ENCODE results near the gene ABCA4.

Gene ABCA4

DNA sequence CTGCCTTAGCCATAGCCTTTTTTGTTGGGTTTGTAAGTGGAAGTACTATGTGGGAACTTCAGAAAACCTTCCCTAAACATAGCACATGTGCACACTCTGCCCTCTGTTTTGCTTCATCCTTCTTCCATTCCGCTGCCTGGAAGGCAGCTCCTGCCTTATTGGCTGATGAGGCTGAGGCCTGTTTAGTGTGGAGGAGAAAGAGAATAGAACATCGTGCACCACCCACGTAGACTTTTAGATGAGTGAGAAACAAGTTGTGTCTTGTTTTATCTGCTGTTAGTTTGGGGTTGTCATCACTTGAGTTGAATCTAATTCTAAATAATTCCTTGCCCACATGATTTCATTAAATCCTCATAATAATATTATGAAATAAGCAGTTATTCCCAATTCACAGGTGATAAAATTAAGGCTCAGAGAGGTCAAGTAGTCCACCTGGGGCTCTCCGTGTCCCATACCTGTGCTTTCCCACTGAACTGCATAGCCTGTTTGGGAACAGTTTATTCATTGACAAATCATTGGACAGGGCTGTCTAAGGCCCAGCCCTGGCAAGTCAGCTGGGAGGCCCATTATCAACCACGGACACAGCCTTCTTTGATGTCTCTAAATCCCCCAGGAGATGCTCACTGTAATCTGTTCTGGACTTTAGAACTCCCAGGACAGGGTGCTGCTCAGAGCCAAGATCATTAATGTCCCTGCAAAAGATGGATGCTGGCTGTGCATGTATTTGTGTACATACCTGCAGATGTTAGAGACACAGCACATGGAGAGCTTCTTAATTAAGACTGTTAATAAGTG is 93.0 kb downstream of the ABCA4 start:
- no peak for DNase-seq (ENCODE audit: low read depth)

DNA sequence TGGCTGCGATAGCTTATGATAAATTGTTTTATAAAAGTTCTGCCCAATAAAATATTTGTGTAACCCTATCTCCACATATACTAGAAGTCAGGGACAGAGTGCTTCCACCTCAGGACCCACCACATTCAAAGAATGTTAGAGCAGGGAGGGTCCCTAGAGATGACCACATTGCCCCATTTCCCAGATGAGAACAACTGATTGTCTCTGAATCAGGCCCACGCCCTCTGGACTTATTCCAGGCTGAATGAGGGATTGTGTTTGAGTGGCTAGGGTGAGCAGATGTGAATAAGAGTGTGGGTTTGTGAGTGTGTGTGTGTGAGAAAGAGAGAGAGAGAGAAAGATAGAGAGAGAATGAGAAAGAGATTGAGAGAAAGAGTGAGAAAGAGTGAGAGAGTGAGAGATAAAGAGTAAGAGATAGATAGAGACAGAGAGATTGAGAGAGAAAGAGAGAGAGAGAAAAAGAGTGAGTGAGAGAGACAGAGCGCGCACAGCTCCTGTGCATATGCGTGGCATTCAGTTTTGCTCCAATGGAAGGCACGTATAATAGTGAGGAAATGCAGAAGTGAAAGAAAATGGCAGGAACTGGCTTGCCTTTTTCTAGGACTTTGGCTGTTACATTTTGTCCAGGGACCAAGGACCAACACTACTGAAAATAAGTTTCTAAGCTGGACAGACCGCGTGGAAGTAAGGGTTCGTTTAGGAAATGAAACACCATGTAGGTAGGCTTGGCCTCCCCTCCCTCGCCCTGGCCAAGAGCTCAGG is 94.1 kb downstream of the ABCA4 start:
- DNase-seq (ENCODE audit: low read depth): no peak

DNA sequence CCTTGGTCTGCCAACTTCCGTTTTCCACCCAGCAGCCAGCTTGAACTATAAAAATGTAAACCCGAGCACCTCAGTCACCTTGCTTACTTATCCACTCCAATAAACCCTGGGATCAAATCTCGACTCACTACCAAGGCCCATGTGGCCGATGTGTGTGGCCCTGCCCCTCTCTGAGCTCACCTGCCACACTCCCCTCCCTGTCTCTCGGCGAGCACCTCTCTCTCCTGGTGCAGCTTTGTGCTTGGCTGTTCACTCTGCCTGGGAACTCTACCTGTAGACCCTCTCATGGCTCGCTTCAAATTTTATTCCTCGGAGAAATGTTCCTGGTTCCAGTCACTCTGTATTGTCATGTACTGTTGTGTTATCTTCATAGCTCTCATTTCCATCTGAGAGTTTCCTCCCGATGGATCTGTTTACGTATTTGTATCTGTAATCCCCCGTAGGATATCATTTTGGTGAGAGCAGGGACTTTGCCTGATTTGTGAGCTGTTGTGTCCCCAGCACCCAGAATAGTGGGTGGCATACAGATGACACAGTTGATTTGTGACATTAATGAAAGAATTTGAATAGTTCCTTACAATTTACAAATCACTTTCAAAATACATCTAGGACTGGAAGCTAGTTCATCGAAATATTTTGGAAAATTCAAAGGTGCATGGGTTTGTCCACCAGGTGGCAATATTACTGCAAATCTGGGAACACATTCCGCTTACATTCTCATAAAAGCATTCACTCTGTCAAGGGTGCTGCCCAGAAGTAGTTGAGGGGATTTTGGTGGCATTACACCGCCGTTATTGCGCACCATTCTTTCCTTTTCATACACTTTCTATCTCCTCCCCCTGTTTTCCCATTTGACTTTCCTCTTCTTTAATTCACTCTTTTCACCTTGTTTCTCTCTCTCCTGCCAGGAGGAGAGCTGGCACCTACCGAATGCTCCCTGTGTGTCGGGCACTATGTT is 95.3 kb downstream of the ABCA4 start:
- DNase-seq (ENCODE audit: low read depth): no peak

DNA sequence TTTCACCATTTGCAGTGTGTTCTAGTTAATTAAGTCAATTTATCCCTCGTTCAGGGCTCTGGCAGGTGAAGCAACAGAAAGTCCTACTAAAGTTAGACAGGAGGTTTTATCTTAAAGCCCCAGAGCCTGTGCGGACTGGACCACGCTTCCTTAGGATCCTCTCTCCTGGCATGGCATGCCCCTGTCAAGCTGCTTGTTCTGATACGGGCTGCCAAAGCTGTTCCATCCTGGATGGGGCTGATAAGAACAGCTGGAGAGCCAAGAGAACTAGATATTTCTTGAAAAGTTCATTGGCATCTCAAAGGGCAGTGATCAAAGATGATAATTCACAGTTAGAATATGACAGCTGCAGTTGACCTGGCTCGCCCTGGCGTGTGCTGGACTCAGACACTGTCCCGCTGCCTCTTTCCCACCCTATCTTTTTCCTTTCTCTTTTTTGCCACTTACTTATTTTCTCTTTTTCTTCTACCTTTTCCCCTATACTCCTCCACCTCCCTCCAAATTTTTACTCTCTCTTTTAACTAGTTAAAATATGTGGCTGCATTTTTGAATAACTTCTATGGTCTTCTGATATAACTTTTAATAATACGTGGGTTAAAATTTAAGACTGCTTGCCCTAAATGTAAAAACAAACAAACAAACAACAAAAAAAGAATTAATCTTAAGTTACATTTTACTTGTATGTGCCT is 96.7 kb downstream of the ABCA4 start:
- no peak for DNase-seq (ENCODE audit: low read depth)

DNA sequence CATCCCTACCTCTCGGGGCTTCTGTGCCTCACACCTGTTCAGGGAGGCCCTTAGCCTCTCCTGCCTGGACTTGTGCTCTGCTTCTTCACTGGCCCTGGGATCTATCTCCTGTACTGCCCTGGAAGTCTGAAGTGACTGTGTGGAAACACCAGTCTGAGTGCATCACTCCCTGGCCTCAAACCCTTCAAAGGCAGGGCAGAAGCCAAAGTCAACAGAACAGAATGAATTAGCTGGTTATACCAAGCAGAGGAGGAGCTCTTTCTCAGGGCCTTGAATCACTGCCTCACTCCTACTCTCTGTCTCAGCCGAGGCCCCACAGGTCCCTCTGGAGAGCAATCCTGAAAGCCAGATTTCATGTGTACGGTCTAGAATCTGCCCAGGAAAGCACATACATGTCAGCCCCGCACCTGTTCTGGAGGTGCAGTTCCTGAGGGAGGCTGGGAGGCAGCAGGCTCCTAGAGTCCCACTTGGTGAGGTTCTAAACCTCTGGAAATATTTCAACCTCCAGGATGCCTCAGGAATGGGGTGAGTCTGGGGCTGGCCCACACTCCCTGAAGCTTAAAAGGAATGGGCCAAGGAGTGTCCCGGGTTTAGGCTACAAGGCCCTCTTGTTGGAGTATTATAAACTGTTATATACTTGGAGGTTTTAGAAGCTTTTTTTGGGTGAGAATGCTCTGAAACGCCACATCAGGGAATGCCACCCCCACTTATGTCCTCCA is 98.3 kb downstream of the ABCA4 start:
- DNase-seq (ENCODE audit: low read depth): no peak

DNA sequence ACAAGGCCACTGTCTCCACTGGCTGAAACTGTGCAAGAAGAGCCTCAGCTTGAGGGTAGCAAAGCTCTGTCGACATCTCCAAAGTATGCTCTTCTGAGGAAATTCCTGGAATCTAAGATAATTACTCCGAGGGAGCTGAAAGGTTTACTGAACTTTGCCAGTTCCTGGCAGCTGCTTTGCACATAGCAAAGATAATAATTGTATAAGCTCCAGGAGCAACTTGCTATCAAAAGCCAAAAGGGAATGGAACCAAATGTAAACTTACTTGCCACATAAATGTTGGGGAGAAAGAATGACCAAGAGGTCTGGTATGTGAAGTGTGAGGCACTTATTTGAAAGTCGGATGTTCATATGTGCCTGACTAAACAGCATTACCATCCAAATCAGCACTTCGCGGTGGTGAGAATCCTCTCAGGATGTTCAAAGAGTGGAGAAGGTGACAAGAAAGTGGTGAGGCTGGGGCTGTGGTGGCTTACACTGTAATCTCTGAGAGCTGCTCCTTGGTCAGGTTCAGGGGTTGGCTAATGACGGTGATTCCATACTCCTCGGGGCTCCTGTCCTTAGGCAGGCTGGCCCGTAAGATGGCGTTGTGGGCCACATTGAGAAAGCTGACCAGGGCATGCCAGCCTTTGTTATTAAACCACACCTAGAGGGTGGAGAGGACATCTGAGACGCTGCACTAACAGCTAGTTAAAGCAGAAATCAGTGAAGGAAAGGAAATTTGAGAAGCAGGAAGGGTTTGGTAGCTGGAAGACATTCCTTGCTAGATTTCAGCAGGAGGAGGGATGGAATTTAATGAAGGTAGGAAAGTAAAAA is 100.0 kb downstream of the ABCA4 start:
- DNase-seq (ENCODE audit: low read depth): no peak

DNA sequence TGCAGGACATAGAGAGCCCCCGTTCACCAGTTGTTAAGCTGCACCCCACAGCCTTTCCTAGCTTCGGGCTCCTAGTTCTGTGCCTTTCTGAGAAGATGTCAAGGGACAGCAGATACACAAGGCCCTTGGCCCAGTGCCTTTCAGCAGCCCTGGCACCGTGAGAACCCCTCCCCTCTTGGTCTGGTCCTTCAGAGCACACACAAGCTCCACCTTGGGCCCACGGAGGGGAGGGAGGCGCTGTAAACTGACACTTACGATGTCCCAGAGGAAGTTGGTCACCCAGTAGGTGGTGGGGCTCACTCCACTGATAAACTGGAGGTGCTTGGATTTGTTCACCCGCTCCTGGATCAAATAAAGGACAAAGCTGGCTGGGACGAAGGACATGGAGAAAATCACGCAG is 101.6 kb downstream of the ABCA4 start:
- DNase-seq (ENCODE audit: low read depth): no peak

DNA sequence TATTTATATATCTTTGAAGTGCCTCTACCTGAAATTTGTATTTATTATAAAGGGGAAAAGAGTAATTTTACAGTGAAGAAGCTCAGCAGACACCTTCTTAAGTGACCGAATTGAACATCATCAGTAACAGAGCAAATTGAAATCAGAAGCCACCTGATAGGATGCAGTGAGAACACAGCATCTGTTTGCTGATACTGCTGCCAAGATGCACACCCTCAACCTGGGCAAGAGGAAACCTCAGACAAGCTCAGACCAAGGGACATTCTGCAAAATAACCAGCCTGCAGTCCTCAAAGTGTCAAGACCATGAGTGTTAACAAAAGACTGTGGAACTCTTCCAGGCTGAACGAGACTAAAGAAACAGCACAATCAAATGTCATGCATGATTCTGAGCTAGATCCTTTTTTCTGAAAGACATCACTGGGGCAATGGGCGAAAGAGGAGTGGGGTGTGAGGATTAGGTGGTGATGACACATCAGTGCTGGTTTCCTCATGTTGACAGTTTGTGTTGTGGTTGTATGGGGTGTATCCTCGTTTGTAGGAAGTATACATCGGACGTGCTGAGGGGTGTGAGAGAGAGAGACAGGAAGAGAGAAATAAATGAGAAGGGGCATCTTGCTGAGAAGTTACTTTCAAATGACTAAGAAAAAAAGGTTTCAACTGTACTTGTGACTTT is 103.7 kb downstream of the ABCA4 start:
- no peak for DNase-seq (ENCODE audit: low read depth)

DNA sequence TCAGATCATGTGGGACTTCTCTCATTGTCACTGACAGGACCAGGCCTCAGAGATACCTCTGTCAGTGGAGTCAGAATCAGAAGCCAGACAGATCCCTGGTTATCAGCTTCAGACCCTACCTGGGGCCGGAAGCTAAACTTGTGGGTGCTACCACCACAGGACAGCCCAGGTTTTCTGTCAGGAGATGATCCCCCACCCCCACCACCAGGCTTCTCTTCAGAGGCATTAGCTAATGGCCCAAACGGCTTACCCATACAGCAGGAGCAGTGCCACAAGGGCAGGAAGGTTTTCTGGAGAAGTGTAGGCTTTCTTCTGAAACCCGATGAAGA is 105.5 kb downstream of the ABCA4 start:
- no peak for DNase-seq (ENCODE audit: low read depth)

DNA sequence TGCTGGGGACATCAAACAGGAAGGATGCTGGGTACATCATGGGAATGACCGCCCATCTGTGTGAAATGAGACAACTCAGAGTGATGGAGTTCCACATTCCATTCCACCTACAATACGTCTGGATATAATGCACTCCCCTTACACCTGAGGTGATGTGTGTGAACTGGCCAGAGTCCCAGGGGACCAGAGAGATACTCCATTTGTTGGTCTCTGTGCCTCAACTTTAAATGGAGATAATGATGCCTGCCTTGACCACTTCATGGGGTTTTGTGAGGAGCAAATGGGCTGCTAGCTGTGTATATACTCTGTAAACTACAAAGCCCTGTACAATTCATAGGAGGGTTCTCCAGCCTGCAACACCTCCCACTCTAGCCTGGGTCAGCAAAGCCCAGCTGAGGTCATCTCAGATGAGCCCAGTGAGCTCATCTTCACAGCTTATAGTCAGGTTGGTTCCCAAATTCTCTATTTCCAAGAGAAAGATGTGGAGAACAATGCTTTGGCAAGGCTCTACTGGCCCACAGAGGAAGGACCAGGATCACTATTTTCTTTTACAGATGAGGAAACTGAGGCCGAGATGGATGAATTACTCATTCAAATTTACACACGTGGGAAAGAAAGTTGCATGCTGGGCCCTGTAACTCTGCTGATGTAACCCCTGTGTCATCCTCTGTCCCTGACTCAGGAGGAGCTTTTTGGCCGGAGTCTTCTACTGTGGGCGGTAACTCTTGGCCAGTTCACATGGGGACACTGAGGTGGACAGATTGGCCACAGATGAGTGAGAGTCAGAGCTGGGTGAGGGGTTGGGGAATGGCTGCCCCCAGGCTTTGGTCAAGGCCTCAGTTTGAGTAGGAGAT is 106.1 kb downstream of the ABCA4 start:
- no peak for DNase-seq (ENCODE audit: low read depth)

DNA sequence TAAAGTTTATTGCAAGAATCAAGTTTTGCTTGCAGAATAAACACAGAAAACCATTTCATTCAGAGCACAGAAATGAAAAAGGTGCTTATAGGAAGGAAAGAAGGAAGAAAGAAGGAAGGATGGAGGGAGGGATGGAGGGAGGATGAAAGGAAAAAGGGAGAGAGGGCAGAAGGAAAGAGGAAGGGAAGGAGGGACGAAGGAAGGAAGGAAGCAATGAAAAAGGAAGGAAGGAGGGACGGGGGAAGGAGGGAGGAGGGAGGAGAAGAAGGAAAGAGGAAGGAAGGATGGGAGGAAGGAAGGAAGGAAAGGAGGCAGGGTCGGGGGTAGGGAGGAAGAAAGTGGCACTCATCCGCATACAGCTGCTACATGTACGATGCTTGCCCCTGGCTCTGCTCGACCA is 106.9 kb downstream of the ABCA4 start:
- DNase-seq (ENCODE audit: low read depth): no peak

DNA sequence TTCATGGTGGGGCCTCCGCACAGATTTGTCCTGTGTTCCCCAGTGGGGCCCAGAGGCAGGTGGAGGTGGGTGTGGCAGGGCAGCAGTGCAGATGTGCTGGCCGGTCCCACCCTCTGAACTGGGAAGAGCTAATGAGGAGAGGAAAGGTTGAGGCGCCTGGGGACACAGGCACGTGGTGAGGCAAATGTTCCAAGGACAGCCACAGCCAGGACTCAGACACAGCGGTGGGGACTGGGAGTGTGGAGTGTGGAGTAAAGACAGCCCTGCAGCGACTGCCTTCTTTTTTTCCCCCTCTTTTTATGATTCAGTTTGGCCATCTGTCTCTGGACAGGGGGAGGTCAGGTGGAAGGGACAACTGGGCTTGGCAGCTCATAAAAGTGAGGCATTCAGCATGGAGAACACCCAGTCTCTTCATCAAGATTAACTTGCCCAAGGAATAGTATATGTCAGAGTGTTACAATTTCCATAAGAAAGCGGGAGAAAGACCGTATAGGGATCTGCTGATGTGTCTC is 107.5 kb downstream of the ABCA4 start:
- no peak for DNase-seq (ENCODE audit: low read depth)

DNA sequence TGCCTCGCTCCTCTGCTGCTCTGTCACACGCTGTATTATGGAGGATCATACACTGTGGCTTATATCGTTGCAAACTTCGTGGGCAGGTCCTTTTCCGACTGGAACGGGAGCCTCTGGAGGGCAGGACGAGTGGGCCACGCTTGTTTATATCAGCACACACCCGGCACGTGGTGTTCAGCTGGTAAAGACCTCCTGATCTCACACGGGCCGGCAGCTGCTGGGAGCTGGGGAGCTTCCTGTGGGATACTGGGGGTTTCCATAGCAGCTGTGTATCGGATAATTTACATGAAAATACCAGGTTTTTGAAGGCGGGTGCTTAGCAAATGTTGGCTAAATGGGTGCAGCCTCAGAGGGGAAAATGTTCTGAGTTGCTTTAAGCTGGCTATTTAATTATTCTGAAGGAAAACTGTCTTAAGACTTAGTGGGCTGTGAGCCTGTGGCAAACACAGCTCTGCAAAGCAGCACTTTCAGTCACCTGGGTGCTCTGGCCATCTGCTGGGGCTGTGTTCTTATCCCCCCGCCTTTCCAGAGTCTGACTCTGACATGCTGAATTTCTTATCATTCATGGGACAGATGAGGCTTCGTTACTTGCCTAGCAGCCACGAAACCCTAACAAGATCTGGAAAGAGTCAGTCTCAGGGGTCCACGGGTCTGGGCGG is 108.1 kb downstream of the ABCA4 start:
- DNase-seq (ENCODE audit: low read depth): no peak

DNA sequence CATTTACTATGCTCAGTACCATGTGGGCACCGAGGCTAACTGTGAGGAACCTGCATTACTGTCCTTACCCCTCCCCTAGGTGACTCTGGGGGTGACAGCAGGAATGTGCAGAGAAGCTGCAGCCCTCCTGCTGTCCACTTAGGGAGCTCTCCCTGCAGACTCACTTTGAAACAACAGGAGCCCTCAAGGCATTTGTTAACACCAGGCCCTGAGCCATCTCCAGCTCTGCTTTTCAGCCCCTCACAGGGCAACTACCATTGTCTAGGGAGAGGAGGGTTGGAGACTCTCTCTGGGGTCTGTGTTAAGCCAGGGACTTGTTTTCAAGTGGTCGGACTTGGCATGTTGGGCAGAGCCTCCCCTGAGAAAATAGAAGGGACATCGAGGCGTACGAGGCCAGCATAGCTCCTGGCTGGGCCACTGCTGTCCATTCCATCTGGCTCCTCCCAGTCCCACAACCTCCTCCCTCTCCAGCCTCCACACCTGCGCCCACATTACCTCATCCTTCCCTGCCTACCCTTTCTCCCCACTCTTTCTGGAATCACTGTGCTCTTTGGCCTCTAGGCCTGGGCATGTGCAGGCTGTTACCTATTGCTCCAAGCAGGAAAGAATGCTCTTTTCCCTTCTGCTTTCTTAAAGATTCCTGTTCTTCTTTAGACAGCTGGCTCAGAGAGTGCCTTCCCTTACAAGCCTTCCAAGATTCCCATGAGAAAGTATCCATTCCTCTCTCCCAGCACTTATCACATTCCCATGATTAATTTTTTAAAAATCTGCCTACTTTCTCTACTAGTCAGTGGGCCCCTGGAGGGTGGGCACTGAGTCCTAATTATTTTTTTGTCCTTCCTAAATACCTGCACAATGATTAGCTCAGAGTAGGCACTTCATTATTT is 109.0 kb downstream of the ABCA4 start:
- DNase-seq (ENCODE audit: low read depth): no peak

DNA sequence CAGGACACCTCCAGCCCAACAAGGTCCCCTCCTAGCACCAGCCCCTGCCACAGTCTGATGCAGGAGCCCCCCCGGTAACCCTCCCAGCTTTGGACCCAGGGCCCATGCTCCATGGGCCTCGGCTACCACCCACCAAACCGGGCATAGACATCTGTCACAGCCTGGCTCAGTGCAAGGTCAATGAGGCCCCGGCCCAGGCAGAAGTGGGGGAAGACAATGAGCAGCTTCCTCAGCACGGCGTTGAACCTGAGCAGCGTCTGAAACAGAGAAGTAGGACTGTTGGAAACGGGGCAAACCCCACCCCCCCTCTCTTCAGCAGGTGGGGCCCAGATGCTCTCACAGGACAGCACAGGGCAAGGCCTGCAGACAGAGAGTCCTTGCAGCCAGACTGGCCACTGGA is 109.8 kb downstream of the ABCA4 start:
- DNase-seq (ENCODE audit: low read depth): no peak

DNA sequence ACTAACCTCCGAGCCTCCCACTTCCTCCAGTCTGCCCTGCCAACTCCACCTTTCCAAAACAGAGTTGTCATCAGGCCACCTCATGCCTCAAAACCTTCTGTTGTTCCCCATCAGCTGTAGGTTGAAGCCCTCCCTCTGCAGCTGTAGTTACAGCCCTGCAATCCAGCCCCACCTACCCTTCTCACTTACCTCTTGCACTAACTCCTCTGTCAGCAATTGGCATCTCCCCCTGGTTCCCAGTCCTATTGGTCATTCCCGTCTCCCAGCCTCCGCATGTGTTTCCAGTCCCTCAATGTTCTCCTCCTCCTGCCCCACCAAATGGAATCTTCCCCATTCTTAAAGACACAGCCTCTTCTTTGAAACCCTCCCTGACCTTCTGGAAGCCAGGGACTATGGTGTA is 111.6 kb downstream of the ABCA4 start:
- DNase-seq (ENCODE audit: low read depth): no peak

DNA sequence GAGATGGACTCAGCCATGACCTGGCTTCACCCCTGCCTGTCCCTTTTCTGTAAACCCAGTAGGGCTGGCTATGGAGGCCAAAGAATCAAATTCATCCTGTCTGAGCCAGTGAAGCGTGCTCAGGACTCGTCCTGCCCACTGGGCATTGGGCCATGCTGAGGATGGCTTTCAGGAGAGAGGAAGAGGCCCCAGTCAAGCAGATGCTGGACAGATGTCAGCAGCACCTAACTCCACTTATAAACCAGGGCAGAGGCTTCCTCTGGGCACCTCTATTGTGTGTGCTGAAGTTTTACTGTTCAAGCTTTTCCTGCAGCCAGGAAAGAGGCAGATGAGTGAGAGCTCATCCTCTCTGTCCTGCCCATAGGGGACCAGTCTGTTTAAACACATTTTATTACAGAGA is 114.3 kb downstream of the ABCA4 start:
- no peak for DNase-seq (ENCODE audit: low read depth)

Data from stimulated activated CD8-positive, alpha-beta memory T cell treated with anti-CD3 and anti-CD28 coated beads, Interleukin-12 subunit alpha, Interleukin-12 subunit beta, amount 100 ng/mL, for 1 hour (primary cell).